ELR (cell line): Measurements from ENCODE around the gene ZNF143.

Source experiments
- DNase-seq: peaks from one replicate; pipeline ENCODE4 v3.0.0-alpha.2; 2015; ENCODE audit warnings: low read depth

Gene ZNF143

GRCh38 chr11:9575260-9576240, 114.7 kb downstream of the ZNF143 start:
- DNase-seq, result peak; percentile 91

DNA sequence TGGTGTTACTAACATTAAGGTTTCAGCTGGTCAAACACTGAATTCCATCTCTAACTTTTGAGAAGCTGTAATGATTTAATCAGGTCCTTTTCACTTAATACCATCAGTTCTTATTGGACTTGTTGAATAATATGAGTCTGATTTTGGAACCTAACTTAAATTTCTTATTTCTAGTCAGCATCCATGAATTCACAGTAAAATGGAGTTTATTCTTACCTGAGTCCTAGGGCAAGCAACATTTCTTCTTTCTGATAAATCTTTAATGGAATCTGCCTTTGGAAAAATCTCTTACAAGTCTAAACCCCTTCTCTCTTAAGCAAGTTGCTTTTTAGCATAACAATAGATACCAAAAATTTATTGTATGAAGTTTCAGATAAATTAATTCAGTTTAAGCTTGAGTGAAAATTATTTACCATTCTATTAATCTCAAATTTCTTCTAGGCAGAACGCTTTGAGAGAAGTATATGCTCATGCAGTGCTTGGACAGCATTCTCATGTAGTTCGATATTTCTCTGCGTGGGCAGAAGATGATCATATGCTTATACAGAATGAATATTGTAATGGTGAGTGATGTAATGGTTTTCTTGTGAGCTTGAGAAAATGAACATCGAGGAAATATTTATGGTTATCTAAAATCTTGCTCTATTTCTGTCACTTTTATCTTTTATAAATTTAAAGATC, 116.0 kb downstream of the ZNF143 start:
- no peak for DNase-seq

DNA sequence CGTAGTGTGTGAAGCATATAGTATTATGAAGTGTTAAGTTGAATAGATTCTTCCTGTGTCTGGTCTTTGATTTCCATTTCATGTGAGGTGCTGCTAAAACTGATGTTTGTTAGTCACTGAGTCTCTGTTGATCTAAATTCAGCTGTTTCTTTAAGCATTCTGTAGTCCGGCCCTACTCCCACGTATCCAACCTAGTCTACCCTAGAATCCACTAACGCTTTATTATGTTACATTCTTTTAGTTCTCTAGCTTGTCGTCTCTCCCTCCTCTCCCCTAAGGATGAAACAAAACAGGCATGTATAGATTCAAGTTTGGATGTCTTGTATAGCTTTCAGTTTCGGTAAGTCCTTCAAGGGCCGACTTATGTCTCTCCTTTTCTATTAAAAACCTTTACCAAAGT, 116.7 kb downstream of the ZNF143 start:
- DNase-seq, result no peak
